Panc1 (cell line): ENCODE results near the gene CITED4. TPM values are rescaled to one million over a fixed set of nuclear protein-coding genes. Genes with fewer than 3 reads are reported as not detected.

Experiments
- ATAC-seq: fragments of 200-7000 bp; cut with Tn5 transposase; 2 replicates; pipeline ENCODE4 v1.9.1; 2020; ENCODE audit warnings: mild to moderate bottlenecking, moderate library complexity
- BruUV-seq: library from RNA; stranded (reverse); fragments of 400-500 nt; replicated peaks from 2 replicates; lab custom pipeline; 2021; lab: Mats Ljungman, UMichigan
- CTCF ChIA-PET: fragments of 300-600 bp; sonication (Branson Sonifier 250); formaldehyde crosslinking; loops from one replicate; lab custom pipeline; 2022; ENCODE audit warnings: antibody characterized with exemption; lab: Charles Lee
- POLR2A ChIA-PET: fragments of 300-600 bp; sonication (Branson Sonifier 250); formaldehyde crosslinking; loops from one replicate; lab custom pipeline; 2022; ENCODE audit warnings: antibody characterized with exemption; lab: Charles Lee
- DNase-seq: peaks from one replicate; pipeline ENCODE4 v3.0.0-alpha.2; 2010; ENCODE audit warnings: low read depth, low spot score
- H3K27ac ChIP-seq: 2 replicates; pipeline ENCODE4 v1.5.1; 2011; ENCODE audit warnings: mild to moderate bottlenecking, low read length, inconsistent platforms
- H3K27me3 ChIP-seq: fragments of 200-500 bp; sonication (Bioruptor generic); 2 replicates; pipeline ENCODE4 v1.6.0; 2014; ENCODE audit warnings: low read length, inconsistent platforms; ENCODE audit not compliant: control insufficient read depth, insufficient read depth
- H3K36me3 ChIP-seq: fragments of 200-500 bp; sonication (Bioruptor generic); 2 replicates; pipeline ENCODE4 v1.5.1; 2014; ENCODE audit warnings: inconsistent platforms, mild to moderate bottlenecking, low read length, moderate library complexity; ENCODE audit not compliant: control insufficient read depth, insufficient read depth
- H3K4me1 ChIP-seq: 2 replicates; pipeline ENCODE4 v1.5.1; 2011; ENCODE audit warnings: inconsistent platforms, mild to moderate bottlenecking, low read length, moderate library complexity; ENCODE audit not compliant: control insufficient read depth, insufficient read depth
- H3K4me3 ChIP-seq, 2 experiments: 2 replicates each; pipeline ENCODE4 v1.5.1; 2011 to 2012; ENCODE audit warnings: low read depth in 2 of 2, low read length in 2 of 2, mild to moderate bottlenecking in 2 of 2, inconsistent platforms in 1 of 2, moderate library complexity in 1 of 2
- H3K9me3 ChIP-seq: fragments of 200-500 bp; sonication (Bioruptor generic); 2 replicates; pipeline ENCODE4 v1.5.1; 2014; ENCODE audit warnings: low read depth, mild to moderate bottlenecking, inconsistent platforms, low read length, moderate library complexity; ENCODE audit not compliant: control insufficient read depth, insufficient read depth
- CTCF ChIP-seq: fragments of 450-650 bp; IDR thresholded peaks from 2 replicates; pipeline ENCODE4 v1.5.1; 2017; ENCODE audit warnings: mild to moderate bottlenecking
- POLR2AphosphoS5 ChIP-seq: IDR thresholded peaks from 2 replicates; pipeline ENCODE4 v1.6.1; 2012; ENCODE audit warnings: mild to moderate bottlenecking, low read depth, low read length, moderate library complexity
- SIN3A ChIP-seq: IDR thresholded peaks from 2 replicates; pipeline ENCODE4 v1.6.1; 2012; ENCODE audit warnings: low read depth, mild to moderate bottlenecking, low read length, moderate library complexity, borderline replicate concordance; ENCODE audit not compliant: insufficient read depth
- TCF7L2 ChIP-seq: IDR thresholded peaks from 2 replicates; pipeline ENCODE4 v1.6.1; 2011; ENCODE audit warnings: mild to moderate bottlenecking, low read depth, low read length, inconsistent platforms
- in situ Hi-C: cut with HindIII; loops from 2 replicates; pipeline ENCODE4 v1.10.0; 2016; ENCODE audit warnings: low sequenced_read_pairs, low pct_unique_long_range_greater_than_20kb
- intact Hi-C: fragments of 100-400 bp; cut with micrococcal nuclease; formaldehyde crosslinking; loops from one replicate; pipeline ENCODE4 v1.10.0; 2022; ENCODE audit not compliant: unreplicated experiment
- total RNA-seq: library from RNA; stranded (reverse); gene quantifications from one replicate; pipeline ENCODE4 v1.2.1, GENCODE V29; 2021; ENCODE audit not compliant: unreplicated experiment
- TF ChIP-seq, protein P1 (sequence below), 2 experiments: IDR thresholded peaks; 2 replicates each; pipeline ENCODE4 v1.6.1; 2011 to 2012; ENCODE audit warnings: low read depth in 2 of 2, control low read depth in 1 of 2, low read length in 1 of 2, mild to moderate bottlenecking in 1 of 2, moderate library complexity in 1 of 2; ENCODE audit not compliant: insufficient read depth in 1 of 2

CITED4 gene
- total RNA-seq, 1 experiment from 2014 or later, result 145 TPM

DNA sequence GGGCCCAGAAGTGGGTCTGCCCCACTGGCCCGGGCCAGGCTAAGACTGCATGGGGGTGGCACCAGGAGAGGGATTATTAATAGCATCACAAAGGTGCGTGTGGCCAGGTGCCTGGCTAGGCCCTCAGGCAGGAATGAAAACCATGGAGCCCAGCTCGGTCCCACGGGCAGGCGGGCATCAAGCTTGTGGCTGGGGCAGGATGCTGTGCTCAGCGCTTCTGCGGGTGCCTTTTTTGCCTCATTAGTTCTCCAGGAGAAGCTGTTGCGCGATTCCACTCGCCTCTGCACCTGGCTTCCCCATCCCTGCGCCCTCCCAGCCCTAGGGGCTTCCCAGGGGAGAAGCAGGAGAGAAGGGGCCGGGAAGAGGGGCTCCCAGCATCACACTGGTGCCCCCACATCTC is 39.3 kb downstream of the CITED4 start:
- in situ Hi-C loops (no loop called here), intact Hi-C loops (no loop called here)
- no peak overlapping the region for H3K27ac ChIP-seq
- ChIA-PET POLR2A (no interaction called here), CTCF (no interaction called here)
- H3K27me3 ChIP-seq, result no peaks in the 10 kb centered on the region
- TF ChIP-seq SIN3A (no peak), CTCF (no peak), TCF7L2 (no peak), POLR2AphosphoS5 (no peak)
- TF ChIP-seq, protein P1, sequence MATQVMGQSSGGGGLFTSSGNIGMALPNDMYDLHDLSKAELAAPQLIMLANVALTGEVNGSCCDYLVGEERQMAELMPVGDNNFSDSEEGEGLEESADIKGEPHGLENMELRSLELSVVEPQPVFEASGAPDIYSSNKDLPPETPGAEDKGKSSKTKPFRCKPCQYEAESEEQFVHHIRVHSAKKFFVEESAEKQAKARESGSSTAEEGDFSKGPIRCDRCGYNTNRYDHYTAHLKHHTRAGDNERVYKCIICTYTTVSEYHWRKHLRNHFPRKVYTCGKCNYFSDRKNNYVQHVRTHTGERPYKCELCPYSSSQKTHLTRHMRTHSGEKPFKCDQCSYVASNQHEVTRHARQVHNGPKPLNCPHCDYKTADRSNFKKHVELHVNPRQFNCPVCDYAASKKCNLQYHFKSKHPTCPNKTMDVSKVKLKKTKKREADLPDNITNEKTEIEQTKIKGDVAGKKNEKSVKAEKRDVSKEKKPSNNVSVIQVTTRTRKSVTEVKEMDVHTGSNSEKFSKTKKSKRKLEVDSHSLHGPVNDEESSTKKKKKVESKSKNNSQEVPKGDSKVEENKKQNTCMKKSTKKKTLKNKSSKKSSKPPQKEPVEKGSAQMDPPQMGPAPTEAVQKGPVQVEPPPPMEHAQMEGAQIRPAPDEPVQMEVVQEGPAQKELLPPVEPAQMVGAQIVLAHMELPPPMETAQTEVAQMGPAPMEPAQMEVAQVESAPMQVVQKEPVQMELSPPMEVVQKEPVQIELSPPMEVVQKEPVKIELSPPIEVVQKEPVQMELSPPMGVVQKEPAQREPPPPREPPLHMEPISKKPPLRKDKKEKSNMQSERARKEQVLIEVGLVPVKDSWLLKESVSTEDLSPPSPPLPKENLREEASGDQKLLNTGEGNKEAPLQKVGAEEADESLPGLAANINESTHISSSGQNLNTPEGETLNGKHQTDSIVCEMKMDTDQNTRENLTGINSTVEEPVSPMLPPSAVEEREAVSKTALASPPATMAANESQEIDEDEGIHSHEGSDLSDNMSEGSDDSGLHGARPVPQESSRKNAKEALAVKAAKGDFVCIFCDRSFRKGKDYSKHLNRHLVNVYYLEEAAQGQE (IDR thresholded peaks at IDR 0.05; ENCODE audit: insufficient read depth in 1 of 2, low read depth in 2 of 2, low read length in 1 of 2), result no peak
- peaks cover 9% of the 10 kb centered on the region for H3K4me1 ChIP-seq
- BruUV-seq, result no TSS peak
- no peak for DNase-seq
- H3K9me3 ChIP-seq, result no peaks in the 10 kb centered on the region
- H3K4me3 ChIP-seq, result no peak overlapping the region
- ATAC-seq, result no peak
- H3K36me3 ChIP-seq, result no peaks in the 10 kb centered on the region

- no peak overlapping the region for H3K4me3 ChIP-seq
- intact Hi-C loops (no loop called here), in situ Hi-C loops (no loop called here)
- DNase-seq (no peak), ATAC-seq (no peak)
- H3K36me3 ChIP-seq, result no peaks in the 10 kb centered on the region
- POLR2A ChIA-PET, result no interaction called here
- no TSS peak for BruUV-seq
- CTCF ChIA-PET, result no interaction called here
- TF ChIP-seq POLR2AphosphoS5, result no peak
- TF ChIP-seq SIN3A, result no peak
- no peaks in the 10 kb centered on the region for H3K9me3 ChIP-seq
- H3K27ac ChIP-seq, result no peak overlapping the region
- no peaks in the 10 kb centered on the region for H3K27me3 ChIP-seq
- peaks cover 9% of the 10 kb centered on the region for H3K4me1 ChIP-seq
Measured at GRCh38 chr1:40820911-40821693, 41.1 kb downstream of the CITED4 start.

- in situ Hi-C loops (no loop called here), intact Hi-C loops (no loop called here)
- POLR2A ChIA-PET, result no interaction called here
- Histone ChIP-seq H3K9me3 (no peaks in the 10 kb centered on the region), H3K4me3 (no peak overlapping the region), H3K36me3 (no peaks in the 10 kb centered on the region), H3K27me3 (no peaks in the 10 kb centered on the region), H3K4me1 (peaks cover 9% of the 10 kb centered on the region), H3K27ac (no peak overlapping the region)
- BruUV-seq, result no TSS peak
- CTCF ChIA-PET, result no interaction called here
- ATAC-seq (0 out of 2 replicates have a peak, but pooled peaks have one; percentile 15), DNase-seq (no peak)
- no peak for TF ChIP-seq TCF7L2
- TF ChIP-seq, protein P1 (IDR thresholded peaks at IDR 0.05; ENCODE audit: insufficient read depth in 1 of 2, low read depth in 2 of 2, low read length in 1 of 2), result no peak
- TF ChIP-seq SIN3A, result no peak
- TF ChIP-seq CTCF, result no peak
- no peak for TF ChIP-seq POLR2AphosphoS5
Measured at GRCh38 chr1:40820251-40820797, 41.8 kb downstream of the CITED4 start.
